HepG2 (cell line): ENCODE results near the gene NEU1. TPM values are rescaled to one million over a fixed set of nuclear protein-coding genes. Genes with fewer than 3 reads are reported as not detected.

Source experiments
- ASH2L ChIP-seq: fragments of 300-600, 200-600 bp; sonication (generic); IDR thresholded peaks from 2 replicates; pipeline ENCODE4 v1.7.0; 2017; ENCODE audit warnings: low read depth, mild to moderate bottlenecking, moderate library complexity, mixed read lengths, low read length; ENCODE audit not compliant: insufficient read length
- ATF7-NPFF ChIP-seq: sonication (generic); formaldehyde crosslinking; IDR thresholded peaks from 2 replicates; pipeline ENCODE4 v1.8.1; 2023; ENCODE audit warnings: mild to moderate bottlenecking, low read depth, missing genetic modification reagents, moderate library complexity
- CAMTA2 ChIP-seq: sonication (generic); formaldehyde crosslinking; IDR thresholded peaks from 2 replicates; pipeline ENCODE4 v1.4.0; 2020; ENCODE audit warnings: mild to moderate bottlenecking, missing genetic modification reagents, borderline replicate concordance
- CCDC6 ChIP-seq: sonication (generic); formaldehyde crosslinking; IDR thresholded peaks from 2 replicates; pipeline ENCODE4 v1.8.1; 2022; ENCODE audit warnings: mild to moderate bottlenecking, missing genetic modification reagents, moderate library complexity
- CREB3 ChIP-seq: sonication (generic); formaldehyde crosslinking; IDR thresholded peaks from 2 replicates; pipeline ENCODE4 v1.5.0; 2020; ENCODE audit warnings: missing genetic modification reagents
- CREM ChIP-seq, 2 experiments: sonication (generic) in 1 of 2; formaldehyde crosslinking in 1 of 2; IDR thresholded peaks; 2 replicates each; pipeline versions ENCODE4 v1.4.0 to v1.6.1; 2016 to 2020; ENCODE audit warnings: antibody characterized with exemption in 1 of 2, mild to moderate bottlenecking in 1 of 2, missing genetic modification reagents in 1 of 2
- DBP ChIP-seq: sonication (generic); formaldehyde crosslinking; IDR thresholded peaks from 2 replicates; pipeline ENCODE4 v1.4.0; 2020; ENCODE audit warnings: missing genetic modification reagents; ENCODE audit errors: not compliant biosample characterization
- ETV6 ChIP-seq: sonication (generic); formaldehyde crosslinking; conservative IDR thresholded peaks from 2 replicates; pipeline ENCODE4 v1.4.0; 2020; ENCODE audit warnings: missing genetic modification reagents
- FLYWCH1 ChIP-seq: sonication (generic); formaldehyde crosslinking; IDR thresholded peaks from 2 replicates; pipeline ENCODE4 v1.8.1; 2023; ENCODE audit warnings: mild to moderate bottlenecking, missing genetic modification reagents
- HHEX ChIP-seq: IDR thresholded peaks from 2 replicates; pipeline ENCODE4 v1.6.1; 2016; ENCODE audit warnings: control low read depth
- HNF1B ChIP-seq: sonication (generic); formaldehyde crosslinking; IDR thresholded peaks from 2 replicates; pipeline ENCODE4 v1.5.1; 2020; ENCODE audit warnings: mild to moderate bottlenecking, moderate library complexity, missing genetic modification reagents
- HOXA5 ChIP-seq: sonication (generic); formaldehyde crosslinking; IDR thresholded peaks from 2 replicates; pipeline ENCODE4 v1.4.0; 2020; ENCODE audit warnings: missing genetic modification reagents
- HOXA7 ChIP-seq: sonication (generic); formaldehyde crosslinking; IDR thresholded peaks from 2 replicates; pipeline ENCODE4 v1.8.1; 2022; ENCODE audit warnings: mild to moderate bottlenecking, missing genetic modification reagents, moderate library complexity
- KLF9 ChIP-seq: IDR thresholded peaks from 2 replicates; pipeline ENCODE4 v1.6.1; 2016; ENCODE audit warnings: low read depth
- KMT2B ChIP-seq: IDR thresholded peaks from 2 replicates; pipeline ENCODE4 v1.6.1; 2016; ENCODE audit warnings: missing genetic modification reagents, missing compliant biosample characterization
- RBM39 ChIP-seq: fragments of 200-400 bp; formaldehyde crosslinking; IDR thresholded peaks from one replicate; pipeline ENCODE4 v1.6.1; 2018; ENCODE audit warnings: antibody characterized with exemption, mild to moderate bottlenecking, low read depth, low read length; ENCODE audit not compliant: poor library complexity, severe bottlenecking
- WIZ ChIP-seq: sonication (generic); formaldehyde crosslinking; IDR thresholded peaks from 2 replicates; pipeline ENCODE4 v1.5.1; 2020; ENCODE audit warnings: mild to moderate bottlenecking, missing genetic modification reagents
- ZNF256 ChIP-seq: sonication (generic); formaldehyde crosslinking; conservative IDR thresholded peaks from 2 replicates; pipeline ENCODE4 v1.4.0; 2020; ENCODE audit warnings: missing genetic modification reagents
- ZNF563 ChIP-seq: sonication (generic); formaldehyde crosslinking; IDR thresholded peaks from 2 replicates; pipeline ENCODE4 v1.8.0; 2022; ENCODE audit warnings: mild to moderate bottlenecking, moderate library complexity, missing genetic modification reagents
- ZNF570 ChIP-seq: sonication (generic); formaldehyde crosslinking; IDR thresholded peaks from 2 replicates; pipeline ENCODE4 v1.4.0; 2020; ENCODE audit warnings: mild to moderate bottlenecking, missing genetic modification reagents, borderline replicate concordance
- ZNF660 ChIP-seq: sonication (generic); formaldehyde crosslinking; IDR thresholded peaks from 2 replicates; pipeline ENCODE4 v1.5.1; 2020; ENCODE audit warnings: mild to moderate bottlenecking, low read depth, missing genetic modification reagents, borderline replicate concordance
- ZNF678 ChIP-seq: sonication (generic); formaldehyde crosslinking; IDR thresholded peaks from 2 replicates; pipeline ENCODE4 v1.4.0; 2020; ENCODE audit warnings: mild to moderate bottlenecking, missing genetic modification reagents
- ZNF770 ChIP-seq: sonication (generic); formaldehyde crosslinking; IDR thresholded peaks from 2 replicates; pipeline ENCODE4 v1.5.0; 2020; ENCODE audit warnings: mild to moderate bottlenecking, missing genetic modification reagents
- polyA plus RNA-seq, 8 experiments: library from polyadenylated mRNA; depleted of rRNA in 3 of 8; stranded (reverse) in 7 of 8; unstranded in 1 of 8; fragments of >200 nt; fragmentation: Illumina TruSeq in 4 of 8; extraction: Trizol in 4 of 8; gene quantifications; 2 replicates each; pipeline versions ENCODE4 v1.2.1 to v1.2.3, GENCODE V29; 2011 to 2016; ENCODE audit warnings: low read depth in 4 of 8, missing spikeins in 1 of 8, mixed read lengths in 1 of 8; ENCODE audit not compliant: insufficient read depth in 1 of 8
- total RNA-seq, 5 experiments: library from RNA; depleted of rRNA; stranded (reverse); fragments of >200 nt; fragmentation: Illumina TruSeq; extraction: Trizol; gene quantifications; 2 replicates each; pipeline ENCODE4 v1.2.3, GENCODE V29; 2016; ENCODE audit warnings: low read depth in 1 of 5

The NEU1 gene
- total and polyA plus RNA-seq, 2 of the 13 experiments (the other 11 are each of a cell fraction or from before 2014, with no cell fraction given), result 215 to 297 TPM

GRCh38 chr6:31834367-31835250 lies 28.0 kb downstream of the NEU1 start (continued):
- peak; percentile 82; the same call in 1 of the 2 replicates for TF ChIP-seq CAMTA2
- TF ChIP-seq FLYWCH1 (CRISPR knock-in tag), result no peak
- TF ChIP-seq DBP (CRISPR knock-in tag), result no peak
- peak; percentile 91; the same call in 1 of the 2 replicates for TF ChIP-seq ZNF678 (CRISPR knock-in tag)
- TF ChIP-seq KMT2B, result peak; percentile 75
- TF ChIP-seq ETV6 (CRISPR knock-in tag), result peak; percentile 86
- no peak; the same call in 1 of the 2 replicates for TF ChIP-seq KLF9 (CRISPR knock-in tag)
- no peak for TF ChIP-seq HOXA7 (CRISPR knock-in tag)
- TF ChIP-seq ATF7-NPFF, result no peak
- TF ChIP-seq ZNF660, result 0 out of 2 replicates have a peak, but pooled peaks have one; percentile 73
- no peak; the same call in 1 of the 2 replicates for TF ChIP-seq ZNF570
- TF ChIP-seq HHEX, result 0 out of 2 replicates have a peak, but pooled peaks have one; percentile 7
- peak; percentile 63 for TF ChIP-seq HNF1B (CRISPR knock-in tag)
- peak; percentile 100 for TF ChIP-seq RBM39
- TF ChIP-seq CREM (IDR thresholded peaks at IDR 0.05), result peak; percentile 57; the same call in 1 of the 2 replicates
- no peak for TF ChIP-seq CREM (CRISPR knock-in tag; IDR thresholded peaks at IDR 0.05)
- no peak for TF ChIP-seq ZNF770
- peak; percentile 65 for TF ChIP-seq CREB3 (CRISPR knock-in tag)
- 0 out of 2 replicates have a peak, but pooled peaks have one; percentile 7 for TF ChIP-seq ZNF256 (CRISPR knock-in tag)
- TF ChIP-seq CCDC6, result no peak; the same call in 1 of the 2 replicates
- 0 out of 2 replicates have a peak, but pooled peaks have one; percentile 74 for TF ChIP-seq WIZ (CRISPR knock-in tag)
- TF ChIP-seq ZNF563, result peak; percentile 65; the same call in 1 of the 2 replicates
- TF ChIP-seq HOXA5 (CRISPR knock-in tag), result peak; percentile 97
- peak; percentile 95 for TF ChIP-seq ASH2L
